ENCODE measurements around the gene FBL.
A peak's percentile ranks its signal among the peaks of the same experiment; 100 is the strongest.
"Not testable (repeated sequence)": the region's sequence is repeated elsewhere in the genome, so short reads cannot be mapped to it uniquely, and the experiment has no call there.

Gene FBL

GRCh38 chr19:39875401-39875864, 29.3 kb upstream of the FBL start:
- not testable (repeated sequence) for DNase-seq

GRCh38 chr19:39874404-39874803, 28.2 kb upstream of the FBL start:
- DNase-seq = no peak

GRCh38 chr19:39873385-39873784, 27.2 kb upstream of the FBL start:
- DNase-seq = no peak

GRCh38 chr19:39871886-39872866, 26.0 kb upstream of the FBL start:
- DNase-seq = no peak

GRCh38 chr19:39871362-39871761, 25.2 kb upstream of the FBL start:
- no peak for DNase-seq

GRCh38 chr19:39870171-39870971, 24.2 kb upstream of the FBL start:
- DNase-seq = no peak

GRCh38 chr19:39867952-39868351, 21.8 kb upstream of the FBL start:
- DNase-seq = no peak

- DNase-seq = no peak
Measured at GRCh38 chr19:39867133-39867532, 21.0 kb upstream of the FBL start.

GRCh38 chr19:39865953-39866352, 19.8 kb upstream of the FBL start:
- no peak for DNase-seq

GRCh38 chr19:39865186-39865585, 19.0 kb upstream of the FBL start:
- no peak for DNase-seq

- no peak for DNase-seq
Measured at GRCh38 chr19:39864118-39864517, 17.9 kb upstream of the FBL start.

- no peak for DNase-seq
Measured at GRCh38 chr19:39858541-39858940, 12.4 kb upstream of the FBL start.

- DNase-seq = no peak
Measured at GRCh38 chr19:39852882-39853281, 6.7 kb upstream of the FBL start.

GRCh38 chr19:39850892-39851291, 4.7 kb upstream of the FBL start:
- no peak for DNase-seq

GRCh38 chr19:39848392-39848791, 2.2 kb upstream of the FBL start:
- DNase-seq = no peak

GRCh38 chr19:39847525-39847924, 1.3 kb upstream of the FBL start:
- no peak for DNase-seq

- DNase-seq = peak in 1 of 2 experiments; percentile 6
Measured at GRCh38 chr19:39846678-39847486, 703 bp upstream of the FBL start.

- DNase-seq = peak in 1 of 2 experiments; percentile 32
Measured at GRCh38 chr19:39845584-39845932, 621 bp downstream of the FBL start.

GRCh38 chr19:39845172-39845571, 1.0 kb downstream of the FBL start:
- peak in 1 of 2 experiments; percentile 20 for DNase-seq

- peak; percentile 74 to 84 for DNase-seq
Measured at GRCh38 chr19:39843919-39844793, 2.0 kb downstream of the FBL start.

GRCh38 chr19:39842693-39843435, 3.3 kb downstream of the FBL start:
- no peak for DNase-seq

Data from Kasumi-1 (cell line).